Parathyroid adenoma (tissue), 2 donors: ENCODE data around the gene APBB3.
"Not testable (repeated sequence)": the region's sequence is repeated elsewhere in the genome, so short reads cannot be mapped to it uniquely, and the experiment has no call there.

Experiments
- H2AFZ ChIP-seq: fragments of 300-600 bp; sonication (generic); one replicate; pipeline ENCODE4 v1.7.0; 2017; ENCODE audit warnings: antibody characterized with exemption, mild to moderate bottlenecking
- H3K27ac ChIP-seq: fragments of 300-600 bp; sonication (generic); one replicate; pipeline ENCODE4 v1.7.0; 2017
- H3K27me3 ChIP-seq: fragments of 300-600 bp; sonication (generic); one replicate; pipeline ENCODE4 v1.7.0; 2017; ENCODE audit warnings: low read length; ENCODE audit not compliant: control insufficient read depth, insufficient read depth
- H3K36me3 ChIP-seq: fragments of 300-600 bp; sonication (generic); one replicate; pipeline ENCODE4 v1.7.0; 2017; ENCODE audit warnings: low read length; ENCODE audit not compliant: control insufficient read depth, insufficient read depth
- H3K4me1 ChIP-seq: fragments of 300-600 bp; sonication (generic); one replicate; pipeline ENCODE4 v1.7.0; 2017; ENCODE audit warnings: control low read depth
- H3K4me2 ChIP-seq: fragments of 300-600 bp; sonication (generic); one replicate; pipeline ENCODE4 v1.7.0; 2017; ENCODE audit warnings: low read length
- H3K4me3 ChIP-seq: fragments of 300-600 bp; sonication (generic); one replicate; pipeline ENCODE4 v1.7.0; 2017; ENCODE audit warnings: low read depth, low read length
- H3K79me2 ChIP-seq: fragments of 300-600 bp; sonication (generic); one replicate; pipeline ENCODE4 v1.7.0; 2017; ENCODE audit warnings: control low read depth
- H3K9ac ChIP-seq: fragments of 300-600 bp; sonication (generic); one replicate; pipeline ENCODE4 v1.7.0; 2017; ENCODE audit warnings: mild to moderate bottlenecking
- H3K9me3 ChIP-seq: fragments of 300-600 bp; sonication (generic); one replicate; pipeline ENCODE4 v1.7.0; 2017; ENCODE audit warnings: low read length; ENCODE audit not compliant: control insufficient read depth
- TF ChIP-seq, protein P1 (sequence below): fragments of 300-600 bp; sonication (generic); IDR thresholded peaks from one replicate; pipeline ENCODE4 v1.7.0; 2017; ENCODE audit warnings: antibody characterized with exemption, mild to moderate bottlenecking
- donor health status: primary hyperparathyroidism.

Gene APBB3

DNA sequence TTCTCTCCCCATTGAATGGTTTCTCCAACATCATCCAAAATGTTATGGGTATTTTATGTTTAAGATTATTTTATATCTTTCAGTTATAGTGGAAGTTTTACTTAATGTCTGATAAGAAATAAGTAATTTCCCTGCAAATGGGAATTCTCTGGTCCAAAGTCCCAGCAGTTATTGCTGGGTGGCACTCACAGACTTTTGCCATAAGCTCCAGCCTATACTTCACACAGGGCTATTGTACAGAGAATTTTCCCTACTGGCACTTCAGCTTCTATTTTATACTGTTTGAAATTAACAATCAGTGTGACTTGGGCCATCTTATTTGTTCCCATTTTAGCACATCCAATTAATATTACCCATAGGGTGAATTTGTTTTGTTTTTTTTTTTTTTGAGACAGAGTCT, 35.7 kb upstream of the APBB3 start:
- no peak overlapping the region for H3K4me3 ChIP-seq
- no peak overlapping the region for H3K27ac ChIP-seq
- no peaks in the 10 kb centered on the region for H3K9me3 ChIP-seq
- H3K79me2 ChIP-seq, result no peaks in the 10 kb centered on the region
- no peak overlapping the region for H3K9ac ChIP-seq
- H3K36me3 ChIP-seq, result no peaks in the 10 kb centered on the region
- no peaks in the 10 kb centered on the region for H3K27me3 ChIP-seq
- TF ChIP-seq, protein P1, sequence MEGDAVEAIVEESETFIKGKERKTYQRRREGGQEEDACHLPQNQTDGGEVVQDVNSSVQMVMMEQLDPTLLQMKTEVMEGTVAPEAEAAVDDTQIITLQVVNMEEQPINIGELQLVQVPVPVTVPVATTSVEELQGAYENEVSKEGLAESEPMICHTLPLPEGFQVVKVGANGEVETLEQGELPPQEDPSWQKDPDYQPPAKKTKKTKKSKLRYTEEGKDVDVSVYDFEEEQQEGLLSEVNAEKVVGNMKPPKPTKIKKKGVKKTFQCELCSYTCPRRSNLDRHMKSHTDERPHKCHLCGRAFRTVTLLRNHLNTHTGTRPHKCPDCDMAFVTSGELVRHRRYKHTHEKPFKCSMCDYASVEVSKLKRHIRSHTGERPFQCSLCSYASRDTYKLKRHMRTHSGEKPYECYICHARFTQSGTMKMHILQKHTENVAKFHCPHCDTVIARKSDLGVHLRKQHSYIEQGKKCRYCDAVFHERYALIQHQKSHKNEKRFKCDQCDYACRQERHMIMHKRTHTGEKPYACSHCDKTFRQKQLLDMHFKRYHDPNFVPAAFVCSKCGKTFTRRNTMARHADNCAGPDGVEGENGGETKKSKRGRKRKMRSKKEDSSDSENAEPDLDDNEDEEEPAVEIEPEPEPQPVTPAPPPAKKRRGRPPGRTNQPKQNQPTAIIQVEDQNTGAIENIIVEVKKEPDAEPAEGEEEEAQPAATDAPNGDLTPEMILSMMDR, result no peak
- H3K4me2 ChIP-seq, result no peak overlapping the region
- no peak overlapping the region for H2AFZ ChIP-seq
- peaks cover 5% of the 10 kb centered on the region for H3K4me1 ChIP-seq

DNA sequence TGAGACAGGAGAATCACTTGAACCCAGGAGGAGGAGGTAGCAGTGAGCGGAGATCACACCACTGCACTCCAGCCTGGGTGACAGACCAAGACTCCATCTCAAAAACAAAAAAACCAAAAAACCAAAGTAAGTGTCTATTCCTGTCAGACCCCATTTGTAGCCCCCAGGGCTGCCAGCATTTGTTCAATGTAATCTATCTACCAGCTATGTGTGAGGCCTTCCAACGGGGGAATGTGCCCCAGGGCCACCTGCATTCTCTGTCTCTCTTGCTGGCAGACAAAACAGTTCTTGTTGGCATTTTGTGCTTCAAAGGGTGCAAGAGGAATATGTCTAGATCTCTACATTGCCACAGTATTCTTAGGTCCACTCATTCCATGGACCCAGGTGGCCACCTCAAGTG, 34.4 kb upstream of the APBB3 start:
- Histone ChIP-seq H3K4me2 (no peak overlapping the region), H3K9ac (no peak overlapping the region), H3K4me3 (no peak overlapping the region), H2AFZ (no peak overlapping the region), H3K27me3 (no peaks in the 10 kb centered on the region), H3K27ac (no peak overlapping the region), H3K79me2 (no peaks in the 10 kb centered on the region), H3K9me3 (no peaks in the 10 kb centered on the region), H3K36me3 (no peaks in the 10 kb centered on the region), H3K4me1 (peaks cover 5% of the 10 kb centered on the region)
- TF ChIP-seq, protein P1, result no peak

DNA sequence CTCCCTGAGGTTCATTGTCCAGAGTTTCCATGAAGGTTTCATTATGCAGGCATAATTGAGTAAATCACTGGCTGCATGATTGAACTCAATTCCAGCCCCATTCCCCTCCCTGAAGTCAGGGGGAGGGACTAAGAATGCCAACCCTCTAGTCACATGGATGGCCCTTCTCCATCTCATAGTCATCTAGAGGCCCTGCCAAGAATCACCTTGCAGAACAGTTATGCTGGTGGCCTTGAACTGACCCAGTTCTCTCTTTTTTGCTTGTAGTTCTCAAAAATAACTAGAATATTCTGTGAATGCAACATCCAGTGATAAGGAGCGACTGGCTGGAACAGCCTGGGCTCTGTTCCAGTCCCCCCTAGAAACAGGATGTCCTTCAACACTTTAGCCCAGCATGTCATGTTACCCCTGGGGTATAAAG, 31.9 kb upstream of the APBB3 start:
- no peak overlapping the region for H3K4me3 ChIP-seq
- no peaks in the 10 kb centered on the region for H3K27me3 ChIP-seq
- H2AFZ ChIP-seq, result peak overlapping the region; percentile 38
- no peaks in the 10 kb centered on the region for H3K79me2 ChIP-seq
- H3K36me3 ChIP-seq, result no peaks in the 10 kb centered on the region
- H3K9me3 ChIP-seq, result no peaks in the 10 kb centered on the region
- no peak overlapping the region for H3K9ac ChIP-seq
- H3K27ac ChIP-seq, result peak overlapping the region; percentile 11
- TF ChIP-seq, protein P1, result no peak
- peaks cover 5% of the 10 kb centered on the region for H3K4me1 ChIP-seq
- H3K4me2 ChIP-seq, result no peak overlapping the region

DNA sequence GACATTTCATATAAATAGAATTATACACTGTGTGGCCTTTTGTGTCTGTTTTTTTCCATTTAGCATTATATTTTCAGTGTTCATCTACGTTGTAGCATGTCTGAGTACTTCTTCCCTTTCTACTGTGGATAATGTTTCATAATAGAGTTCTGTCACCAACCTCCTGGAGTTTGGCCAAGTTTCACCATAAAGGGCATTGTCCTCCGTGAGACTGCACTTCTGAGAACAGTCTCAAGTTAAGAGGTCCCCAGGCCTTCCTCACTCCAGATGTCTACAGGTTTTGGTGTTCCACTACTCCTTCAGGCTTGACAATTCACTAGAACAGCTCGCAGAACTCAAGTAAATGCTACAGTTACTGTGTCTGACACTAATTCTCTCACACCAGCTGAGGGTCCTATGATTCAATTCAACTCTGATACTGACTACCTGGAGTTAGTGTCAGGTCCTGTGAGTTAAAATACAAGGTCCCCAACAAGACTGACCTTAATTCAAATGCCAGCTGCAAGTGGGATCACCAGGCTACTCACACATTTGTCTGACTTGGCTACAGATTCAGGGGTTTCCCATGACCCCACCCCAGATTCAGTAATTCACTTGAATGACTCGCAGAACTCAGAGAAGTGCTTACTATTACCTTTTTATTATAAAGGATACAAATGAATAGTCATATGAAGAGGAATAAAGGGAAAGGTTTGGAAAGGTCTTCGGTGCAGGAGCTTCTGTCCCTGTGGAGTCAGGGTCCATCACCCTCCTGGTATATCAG, 31.3 kb upstream of the APBB3 start:
- Histone ChIP-seq H3K27me3 (no peaks in the 10 kb centered on the region), H3K9me3 (no peaks in the 10 kb centered on the region), H3K27ac (no peak overlapping the region), H3K4me3 (no peak overlapping the region), H3K4me2 (no peak overlapping the region), H3K4me1 (peaks cover 5% of the 10 kb centered on the region), H3K9ac (no peak overlapping the region), H2AFZ (no peak overlapping the region), H3K36me3 (no peaks in the 10 kb centered on the region), H3K79me2 (no peaks in the 10 kb centered on the region)
- TF ChIP-seq, protein P1, result no peak

DNA sequence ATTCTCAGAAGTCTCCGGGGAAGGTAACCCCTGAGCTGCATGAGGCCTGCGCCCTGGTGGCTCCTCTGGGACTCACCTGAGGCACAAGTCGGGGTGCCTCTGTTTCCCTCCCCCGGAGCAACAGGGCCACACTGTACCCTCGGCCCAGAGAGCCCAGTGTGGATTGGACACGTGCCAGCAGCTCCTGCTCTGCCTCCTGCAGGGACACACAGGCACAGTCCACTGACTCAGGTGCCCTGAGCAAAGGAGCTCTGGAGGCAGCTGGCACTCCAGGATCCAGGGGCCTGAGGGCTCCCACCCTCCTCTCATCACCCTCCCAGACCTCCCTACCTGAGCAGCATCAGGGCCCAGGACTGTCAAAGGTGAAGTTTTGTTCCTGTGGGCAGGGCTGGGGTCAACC, 29.8 kb upstream of the APBB3 start:
- Histone ChIP-seq H2AFZ (no peak overlapping the region), H3K4me1 (peaks cover 5% of the 10 kb centered on the region), H3K9ac (no peak overlapping the region), H3K4me2 (no peak overlapping the region), H3K36me3 (no peaks in the 10 kb centered on the region), H3K79me2 (no peaks in the 10 kb centered on the region), H3K9me3 (no peaks in the 10 kb centered on the region), H3K27me3 (no peaks in the 10 kb centered on the region), H3K4me3 (no peak overlapping the region), H3K27ac (no peak overlapping the region)
- TF ChIP-seq, protein P1, result no peak

DNA sequence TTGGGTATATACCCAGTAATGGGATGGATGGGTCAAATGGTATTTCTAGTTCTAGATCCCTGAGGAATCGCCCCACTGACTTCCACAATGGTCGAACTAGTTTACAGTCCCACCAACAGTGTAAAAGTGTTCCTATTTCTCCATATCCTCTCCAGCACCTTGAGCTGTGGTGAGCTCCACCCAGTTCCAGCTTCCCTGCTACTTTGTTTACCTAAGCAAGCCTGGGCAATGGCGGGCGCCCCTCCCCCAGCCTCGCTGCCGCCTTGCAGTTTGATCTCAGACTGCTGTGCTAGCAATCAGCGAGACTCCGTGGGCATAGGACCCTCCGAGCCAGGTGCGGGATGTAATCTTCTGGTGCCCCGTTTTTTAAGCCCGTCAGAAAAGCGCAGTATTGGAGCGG, 28.7 kb upstream of the APBB3 start:
- not testable (repeated sequence) for H3K4me1 ChIP-seq, H3K27me3 ChIP-seq, H3K9ac ChIP-seq, H3K79me2 ChIP-seq, H3K36me3 ChIP-seq, H3K9me3 ChIP-seq, H3K27ac ChIP-seq, H2AFZ ChIP-seq
- H3K4me3 ChIP-seq, result peak overlapping the region; percentile 16
- peak overlapping the region; percentile 47 for H3K4me2 ChIP-seq
